Medulla oblongata (tissue), 1 donor: ENCODE results near the gene CITED1.

ENCODE experiments used
- DNase-seq: peaks from one replicate; pipeline ENCODE4 v3.0.0-alpha.2; 2015; ENCODE audit errors: extremely low spot score

The CITED1 gene

GRCh38 chrX:72270316-72270866 lies 35.3 kb downstream of the CITED1 start:
- DNase-seq: no peak

- no peak for DNase-seq
These were observed 36.0 kb downstream of the CITED1 start for GRCh38 chrX:72269671-72270251.

GRCh38 chrX:72268597-72269365 lies 36.9 kb downstream of the CITED1 start:
- no peak for DNase-seq

GRCh38 chrX:72265263-72265662 lies 40.5 kb downstream of the CITED1 start:
- no peak for DNase-seq

GRCh38 chrX:72262077-72262476 lies 43.6 kb downstream of the CITED1 start:
- no peak for DNase-seq

- no peak for DNase-seq
These were observed 45.3 kb downstream of the CITED1 start for GRCh38 chrX:72260448-72260847.

- no peak for DNase-seq
These were observed 47.5 kb downstream of the CITED1 start for GRCh38 chrX:72258174-72258573.

- no peak for DNase-seq
These were observed 49.9 kb downstream of the CITED1 start for GRCh38 chrX:72255864-72256263.

- peak; percentile 4 for DNase-seq
These were observed 50.3 kb downstream of the CITED1 start for GRCh38 chrX:72255445-72255844.

GRCh38 chrX:72254816-72255215 lies 50.9 kb downstream of the CITED1 start:
- no peak for DNase-seq

GRCh38 chrX:72253686-72254085 lies 52.0 kb downstream of the CITED1 start:
- DNase-seq: no peak
